ENCODE results near the gene SUPT4H1.

SUPT4H1 gene

GRCh38 chr17:58332778-58333735 lies 18.9 kb downstream of the SUPT4H1 start:
- no peak for TF ChIP-seq CTCF (IDR thresholded peaks at IDR 0.05; ENCODE audit: control insufficient read depth, insufficient read depth, low read depth, low read length, missing control alignments)
- DNase-seq (ENCODE audit: low read depth): no peak
- H3K4me3 ChIP-seq (ENCODE audit: control insufficient read depth, low read depth, low read length): no peak overlapping the region

GRCh38 chr17:58331815-58332777 lies 19.9 kb downstream of the SUPT4H1 start:
- H3K4me3 ChIP-seq (ENCODE audit: control insufficient read depth, low read depth, low read length): no peak overlapping the region

GRCh38 chr17:58330997-58331814 lies 20.8 kb downstream of the SUPT4H1 start:
- DNase-seq (ENCODE audit: low read depth): no peak
- H3K4me3 ChIP-seq (ENCODE audit: control insufficient read depth, low read depth, low read length): no peak overlapping the region
- no peak for TF ChIP-seq CTCF (IDR thresholded peaks at IDR 0.05; ENCODE audit: control insufficient read depth, insufficient read depth, low read depth, low read length, missing control alignments)

More at GRCh38 chr17:58331815-58332777, 19.9 kb downstream of the SUPT4H1 start:
- TF ChIP-seq CTCF (IDR thresholded peaks at IDR 0.05; ENCODE audit: control insufficient read depth, insufficient read depth, low read depth, low read length, missing control alignments): no peak
- no peak for DNase-seq (ENCODE audit: low read depth)

GRCh38 chr17:58330538-58330996 lies 21.4 kb downstream of the SUPT4H1 start:
- no peak for DNase-seq (ENCODE audit: low read depth)
- no peak overlapping the region for H3K4me3 ChIP-seq (ENCODE audit: control insufficient read depth, low read depth, low read length)
- TF ChIP-seq CTCF (IDR thresholded peaks at IDR 0.05; ENCODE audit: control insufficient read depth, insufficient read depth, low read depth, low read length, missing control alignments): no peak

GRCh38 chr17:58329810-58330537 lies 22.0 kb downstream of the SUPT4H1 start:
- no peak for TF ChIP-seq CTCF (IDR thresholded peaks at IDR 0.05; ENCODE audit: control insufficient read depth, insufficient read depth, low read depth, low read length, missing control alignments)
- no peak for DNase-seq (ENCODE audit: low read depth)
- H3K4me3 ChIP-seq (ENCODE audit: control insufficient read depth, low read depth, low read length): no peak overlapping the region
